H1 (cell line): ENCODE measurements around the gene CDT1. TPM values are rescaled to one million over a fixed set of nuclear protein-coding genes. Genes with fewer than 3 reads are reported as not detected.

Experiments used
- E2F6 ChIP-seq: IDR thresholded peaks from 2 replicates; pipeline ENCODE4 v1.6.1; 2012; ENCODE audit warnings: inconsistent platforms
- polyA plus RNA-seq, 7 experiments: library from polyadenylated mRNA; depleted of rRNA in 3 of 7; stranded (reverse) in 5 of 7; unstranded in 2 of 7; fragments of >200 nt in 5 of 7; fragments of 200-250 nt in 2 of 7; gene quantifications; 1 replicate in 5 of 7; 2 replicates in 1 of 7; 4 replicates in 1 of 7; pipeline versions ENCODE4 v1.2.1 to v1.2.3, GENCODE V29; 2011 to 2013; ENCODE audit warnings: missing spikeins in 2 of 7, mixed read lengths in 2 of 7
- total RNA-seq: library from RNA; stranded (reverse); fragmentation: NEBNext Ultra II Directional; extraction: Animal tissue kit (Norgen Biotek cat#: 25700); gene quantifications from 2 replicates; pipeline ENCODE4 v1.2.1, GENCODE V29; 2021

Gene CDT1
- total and polyA plus RNA-seq, 2 of the 8 experiments (the other 6 are each of a cell fraction or from before 2014, with no cell fraction given), result 76.7 to 95.4 TPM

GRCh38 chr16:88844419-88845036, 40.9 kb downstream of the CDT1 start (continued):
- no peak for TF ChIP-seq E2F6
- TF ChIP-seq, all 59 proteins: peak for 3
